Raji (cell line): ENCODE measurements around the gene FRMD8.

Experiments used
- POLR2A ChIP-seq: IDR thresholded peaks from 2 replicates; pipeline ENCODE4 v1.6.1; 2011; ENCODE audit warnings: low read depth, low read length, control low read depth; ENCODE audit not compliant: insufficient read depth

FRMD8 gene

GRCh38 chr11:65396769-65397745 is 10.6 kb downstream of the FRMD8 start:
- TF ChIP-seq POLR2A = no peak

- no peak for TF ChIP-seq POLR2A
Observed at GRCh38 chr11:65398362-65398910, 12.0 kb downstream of the FRMD8 start.

- no peak for TF ChIP-seq POLR2A
Observed at GRCh38 chr11:65399249-65399648, 12.8 kb downstream of the FRMD8 start.

- TF ChIP-seq POLR2A = no peak
Observed at GRCh38 chr11:65399845-65400244, 13.4 kb downstream of the FRMD8 start.

- no peak for TF ChIP-seq POLR2A
Observed at GRCh38 chr11:65400307-65401072, 14.1 kb downstream of the FRMD8 start.

GRCh38 chr11:65401073-65401802 is 14.8 kb downstream of the FRMD8 start:
- no peak for TF ChIP-seq POLR2A

- TF ChIP-seq POLR2A = no peak
Observed at GRCh38 chr11:65401803-65402248, 15.4 kb downstream of the FRMD8 start.

GRCh38 chr11:65402790-65403189 is 16.4 kb downstream of the FRMD8 start:
- TF ChIP-seq POLR2A = no peak

- TF ChIP-seq POLR2A = no peak
Observed at GRCh38 chr11:65403607-65404121, 17.2 kb downstream of the FRMD8 start.

- TF ChIP-seq POLR2A = no peak
Observed at GRCh38 chr11:65404210-65404609, 17.8 kb downstream of the FRMD8 start.

- TF ChIP-seq POLR2A = no peak
Observed at GRCh38 chr11:65404638-65405339, 18.4 kb downstream of the FRMD8 start.

GRCh38 chr11:65410936-65411680 is 24.7 kb downstream of the FRMD8 start:
- TF ChIP-seq POLR2A = no peak

GRCh38 chr11:65411681-65412070 is 25.2 kb downstream of the FRMD8 start:
- TF ChIP-seq POLR2A = no peak
